Measurements from ENCODE around the gene COMMD10.

DNA sequence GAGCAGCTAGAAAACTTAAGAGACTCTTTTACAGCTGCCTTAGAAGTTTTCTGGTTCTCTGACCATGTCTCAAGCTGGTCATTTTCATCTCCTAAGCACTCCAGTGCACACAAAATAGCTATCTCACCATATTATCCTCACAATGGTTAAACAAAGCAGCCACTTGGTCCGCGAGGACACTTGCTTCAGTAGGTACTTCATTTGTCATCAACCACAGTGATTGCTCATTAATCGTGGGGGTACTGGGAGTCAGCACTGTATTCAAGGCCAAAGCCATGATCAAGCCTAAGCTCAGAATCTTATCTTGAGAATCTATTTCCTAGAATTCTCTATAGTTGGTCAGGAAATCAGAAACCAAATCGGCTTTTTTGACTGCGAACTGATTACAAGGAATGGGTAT, 49.7 kb upstream of the COMMD10 start:
- TF ChIP-seq POLR2A (IDR thresholded peaks at IDR 0.05; ENCODE audit: low read depth, low read length), result no peak
- TF ChIP-seq, protein P1, sequence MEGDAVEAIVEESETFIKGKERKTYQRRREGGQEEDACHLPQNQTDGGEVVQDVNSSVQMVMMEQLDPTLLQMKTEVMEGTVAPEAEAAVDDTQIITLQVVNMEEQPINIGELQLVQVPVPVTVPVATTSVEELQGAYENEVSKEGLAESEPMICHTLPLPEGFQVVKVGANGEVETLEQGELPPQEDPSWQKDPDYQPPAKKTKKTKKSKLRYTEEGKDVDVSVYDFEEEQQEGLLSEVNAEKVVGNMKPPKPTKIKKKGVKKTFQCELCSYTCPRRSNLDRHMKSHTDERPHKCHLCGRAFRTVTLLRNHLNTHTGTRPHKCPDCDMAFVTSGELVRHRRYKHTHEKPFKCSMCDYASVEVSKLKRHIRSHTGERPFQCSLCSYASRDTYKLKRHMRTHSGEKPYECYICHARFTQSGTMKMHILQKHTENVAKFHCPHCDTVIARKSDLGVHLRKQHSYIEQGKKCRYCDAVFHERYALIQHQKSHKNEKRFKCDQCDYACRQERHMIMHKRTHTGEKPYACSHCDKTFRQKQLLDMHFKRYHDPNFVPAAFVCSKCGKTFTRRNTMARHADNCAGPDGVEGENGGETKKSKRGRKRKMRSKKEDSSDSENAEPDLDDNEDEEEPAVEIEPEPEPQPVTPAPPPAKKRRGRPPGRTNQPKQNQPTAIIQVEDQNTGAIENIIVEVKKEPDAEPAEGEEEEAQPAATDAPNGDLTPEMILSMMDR (conservative IDR thresholded peaks at IDR 0.05; ENCODE audit: low read depth, low read length), result no peak

Measured in IMR-90 (cell line).